CD14-positive monocyte (primary cell): ENCODE data around the gene PLOD2. TPM values are rescaled to one million over a fixed set of nuclear protein-coding genes. Genes with fewer than 3 reads are reported as not detected.

ENCODE experiments used
- DNase-seq, 3 donors: peaks; one replicate each; pipeline ENCODE4 v3.0.0-alpha.2; 2011 to 2022
- H2AFZ ChIP-seq: 2 replicates; pipeline ENCODE4 v1.6.0; 2012; ENCODE audit warnings: mild to moderate bottlenecking, low read depth, low read length, inconsistent platforms; ENCODE audit not compliant: insufficient read depth, poor library complexity, severe bottlenecking
- H3K27ac ChIP-seq, 2 donors: 1 replicate in 1 of 2; 2 replicates in 1 of 2; pipeline ENCODE4 v1.5.1; 2012 to 2013; ENCODE audit warnings: low read length in 2 of 2, control low read depth in 1 of 2, inconsistent platforms in 1 of 2, low read depth in 1 of 2, mild to moderate bottlenecking in 1 of 2
- H3K27me3 ChIP-seq, 2 donors: one replicate each; pipeline versions ENCODE4 v1.6.0 to v1.6.1; 2011 to 2013; ENCODE audit warnings: low read length in 2 of 2; ENCODE audit not compliant: control insufficient read depth in 2 of 2, insufficient read depth in 2 of 2
- H3K36me3 ChIP-seq, 2 donors: replicated peaks in 1 of 2; 1 replicate in 1 of 2; 2 replicates in 1 of 2; pipeline versions ENCODE4 v1.5.1 to v1.6.1; 2012 to 2013; ENCODE audit warnings: low read length in 2 of 2, control low read depth in 1 of 2, inconsistent platforms in 1 of 2, mild to moderate bottlenecking in 1 of 2; ENCODE audit not compliant: insufficient read depth in 2 of 2, control insufficient read depth in 1 of 2
- H3K4me1 ChIP-seq, 2 donors: 1 replicate in 1 of 2; 2 replicates in 1 of 2; pipeline versions ENCODE4 v1.5.1 to v1.6.1; 2012 to 2013; ENCODE audit warnings: low read length in 2 of 2, control low read depth in 1 of 2, inconsistent platforms in 1 of 2, mild to moderate bottlenecking in 1 of 2, moderate library complexity in 1 of 2; ENCODE audit not compliant: insufficient read depth in 2 of 2, control insufficient read depth in 1 of 2
- H3K4me2 ChIP-seq: replicated peaks from 2 replicates; pipeline ENCODE3; 2012; ENCODE audit warnings: low read length, moderate library complexity, mild to moderate bottlenecking; ENCODE audit not compliant: poor library complexity, severe bottlenecking; ENCODE audit errors: extremely low read depth
- H3K4me3 ChIP-seq, 3 experiments: fragments of 200-600 bp in 1 of 3; sonication (generic) in 1 of 3; replicated peaks in 1 of 3; 1 replicate in 2 of 3; 2 replicates in 1 of 3; pipeline ENCODE4 v1.5.1; 2011 to 2013; ENCODE audit warnings: low read length in 3 of 3, mild to moderate bottlenecking in 3 of 3, control low read depth in 2 of 3, low read depth in 2 of 3, inconsistent platforms in 1 of 3, moderate library complexity in 1 of 3
- H3K79me2 ChIP-seq: 2 replicates; pipeline ENCODE4 v1.6.0; 2012; ENCODE audit warnings: mild to moderate bottlenecking, control low read depth, inconsistent platforms, low read length, moderate library complexity; ENCODE audit not compliant: insufficient read depth
- H3K9ac ChIP-seq: 2 replicates; pipeline ENCODE4 v1.6.0; 2017; ENCODE audit warnings: low read length, mild to moderate bottlenecking; ENCODE audit not compliant: insufficient read depth, poor library complexity, severe bottlenecking
- H3K9me3 ChIP-seq, 2 donors: replicated peaks in 1 of 2; 1 replicate in 1 of 2; 2 replicates in 1 of 2; pipeline versions ENCODE4 v1.5.1 to v1.6.1; 2012 to 2013; ENCODE audit warnings: low read length in 2 of 2, control low read depth in 1 of 2; ENCODE audit not compliant: control insufficient read depth in 1 of 2, insufficient read depth in 1 of 2
- H4K20me1 ChIP-seq: 2 replicates; pipeline ENCODE4 v1.6.0; 2012; ENCODE audit warnings: mild to moderate bottlenecking, low read length, control low read depth, moderate library complexity; ENCODE audit not compliant: insufficient read depth
- H3K27ac Mint-ChIP-seq, 7 donors: one replicate each; pipeline ENCODE4 v1.8.0; 2020; ENCODE audit warnings: mild to moderate bottlenecking in 7 of 7, mixed read lengths in 7 of 7, moderate library complexity in 6 of 7, inconsistent platforms in 2 of 7
- H3K27me3 Mint-ChIP-seq, 3 donors: one replicate each; pipeline ENCODE4 v1.8.0; 2021 to 2022; ENCODE audit warnings: low read depth in 3 of 3, mild to moderate bottlenecking in 3 of 3, mixed read lengths in 3 of 3, moderate library complexity in 3 of 3, inconsistent platforms in 1 of 3
- H3K36me3 Mint-ChIP-seq, 2 donors: one replicate each; pipeline ENCODE4 v1.8.0; 2020; ENCODE audit warnings: mixed read lengths in 2 of 2, inconsistent platforms in 1 of 2, mild to moderate bottlenecking in 1 of 2
- H3K4me1 Mint-ChIP-seq: one replicate; pipeline ENCODE4 v1.8.0; 2020; ENCODE audit warnings: mild to moderate bottlenecking, mixed read lengths
- H3K4me3 Mint-ChIP-seq, 2 donors: one replicate each; pipeline ENCODE4 v1.8.0; 2020; ENCODE audit warnings: mild to moderate bottlenecking in 2 of 2, mixed read lengths in 2 of 2, moderate library complexity in 1 of 2
- H3K9me3 Mint-ChIP-seq, 7 donors: one replicate each; pipeline ENCODE4 v1.8.0; 2020 to 2022; ENCODE audit warnings: mixed read lengths in 7 of 7, mild to moderate bottlenecking in 6 of 7, moderate library complexity in 6 of 7, inconsistent platforms in 2 of 7
- CTCF ChIP-seq: fragments of 200-600 bp; IDR thresholded peaks from one replicate; pipeline ENCODE4 v1.8.0; 2022; ENCODE audit warnings: antibody characterized with exemption, mild to moderate bottlenecking
- WGBS: methylation state at CpG from one replicate; pipeline ENCODE4 v1.1.5; 2013; ENCODE audit warnings: missing lambda C conversion rate; ENCODE audit not compliant: insufficient coverage; 5-methylcytosine and 5-hydroxymethylcytosine counted together
- intact Hi-C, 2 donors: fragments of 100-400 bp; cut with micrococcal nuclease; formaldehyde crosslinking; loops; one replicate each; pipeline versions ENCODE4 v1.15.0 to v1.15.1; 2023
- polyA plus RNA-seq, 3 donors: library from polyadenylated mRNA; depleted of rRNA in 1 of 3; unstranded in 2 of 3; stranded (reverse) in 1 of 3; fragments of 300-500 nt in 2 of 3; fragments of >200 nt in 1 of 3; fragmentation: Illumina TruSeq in 2 of 3; gene quantifications; 1 replicate in 2 of 3; 2 replicates in 1 of 3; pipeline ENCODE4 v1.2.3, GENCODE V29; 2012 to 2021

PLOD2 gene
- polyA plus RNA-seq, 3 donors = not detected

- no peak overlapping the region for H3K4me2 ChIP-seq
- H3K27ac ChIP-seq = no peak overlapping the region
- Mint-ChIP-seq H3K4me3 (no peak overlapping the region), H3K36me3 (no peaks in the 10 kb centered on the region), H3K9me3 (peaks cover 0 to 2% (median 0%) of the 10 kb centered on the region in 7 donors), H3K27ac (no peak overlapping the region), H3K4me1 (no peaks in the 10 kb centered on the region), H3K27me3 (peaks cover 0 to 2% (median 0%) of the 10 kb centered on the region in 3 donors)
- H3K4me3 ChIP-seq = no peak overlapping the region
- intact Hi-C loops = no loop called here
- WGBS = 100% methylated on average over 1 of the region's 2 CpGs
- H3K79me2 ChIP-seq = no peaks in the 10 kb centered on the region
- no peak overlapping the region for H2AFZ ChIP-seq
- H3K9ac ChIP-seq = no peak overlapping the region
- no peak for TF ChIP-seq CTCF
- H3K27me3 ChIP-seq = no peaks in the 10 kb centered on the region
- no peaks in the 10 kb centered on the region for H4K20me1 ChIP-seq
- H3K4me1 ChIP-seq = no peaks in the 10 kb centered on the region
- no peaks in the 10 kb centered on the region for H3K9me3 ChIP-seq
- no peaks in the 10 kb centered on the region for H3K36me3 ChIP-seq
- DNase-seq = no peak
These were observed 30.1 kb downstream of the PLOD2 start for GRCh38 chr3:146130881-146131371.

- 67% methylated on average over 1 of the region's 3 CpGs for WGBS
- Mint-ChIP-seq H3K9me3 (peaks cover 0 to 2% (median 0%) of the 10 kb centered on the region in 7 donors), H3K27ac (no peak overlapping the region), H3K4me3 (no peak overlapping the region), H3K4me1 (no peaks in the 10 kb centered on the region), H3K36me3 (no peaks in the 10 kb centered on the region), H3K27me3 (peaks cover 0 to 2% (median 0%) of the 10 kb centered on the region in 3 donors)
- no peak overlapping the region for H3K4me2 ChIP-seq
- H3K27ac ChIP-seq = no peak overlapping the region
- H3K4me3 ChIP-seq = no peak overlapping the region
- no peaks in the 10 kb centered on the region for H3K79me2 ChIP-seq
- no peak overlapping the region for H3K9ac ChIP-seq
- H4K20me1 ChIP-seq = no peaks in the 10 kb centered on the region
- no peak for TF ChIP-seq CTCF
- no peak for DNase-seq
- H3K27me3 ChIP-seq = no peaks in the 10 kb centered on the region
- intact Hi-C loops = no loop called here
- H2AFZ ChIP-seq = no peak overlapping the region
- H3K9me3 ChIP-seq = no peaks in the 10 kb centered on the region
- H3K4me1 ChIP-seq = no peaks in the 10 kb centered on the region
- no peaks in the 10 kb centered on the region for H3K36me3 ChIP-seq
These were observed 31.2 kb downstream of the PLOD2 start for GRCh38 chr3:146129750-146130149.
